Left hindlimb (tissue), 1 donor: ENCODE measurements around the gene NKX2-1.
"Not testable (repeated sequence)": the region's sequence is repeated elsewhere in the genome, so short reads cannot be mapped to it uniquely, and the experiment has no call there.

ENCODE experiments used
- DNase-seq: peaks from one replicate; pipeline ENCODE4 v3.0.0-alpha.2; 2018

Gene NKX2-1

DNA sequence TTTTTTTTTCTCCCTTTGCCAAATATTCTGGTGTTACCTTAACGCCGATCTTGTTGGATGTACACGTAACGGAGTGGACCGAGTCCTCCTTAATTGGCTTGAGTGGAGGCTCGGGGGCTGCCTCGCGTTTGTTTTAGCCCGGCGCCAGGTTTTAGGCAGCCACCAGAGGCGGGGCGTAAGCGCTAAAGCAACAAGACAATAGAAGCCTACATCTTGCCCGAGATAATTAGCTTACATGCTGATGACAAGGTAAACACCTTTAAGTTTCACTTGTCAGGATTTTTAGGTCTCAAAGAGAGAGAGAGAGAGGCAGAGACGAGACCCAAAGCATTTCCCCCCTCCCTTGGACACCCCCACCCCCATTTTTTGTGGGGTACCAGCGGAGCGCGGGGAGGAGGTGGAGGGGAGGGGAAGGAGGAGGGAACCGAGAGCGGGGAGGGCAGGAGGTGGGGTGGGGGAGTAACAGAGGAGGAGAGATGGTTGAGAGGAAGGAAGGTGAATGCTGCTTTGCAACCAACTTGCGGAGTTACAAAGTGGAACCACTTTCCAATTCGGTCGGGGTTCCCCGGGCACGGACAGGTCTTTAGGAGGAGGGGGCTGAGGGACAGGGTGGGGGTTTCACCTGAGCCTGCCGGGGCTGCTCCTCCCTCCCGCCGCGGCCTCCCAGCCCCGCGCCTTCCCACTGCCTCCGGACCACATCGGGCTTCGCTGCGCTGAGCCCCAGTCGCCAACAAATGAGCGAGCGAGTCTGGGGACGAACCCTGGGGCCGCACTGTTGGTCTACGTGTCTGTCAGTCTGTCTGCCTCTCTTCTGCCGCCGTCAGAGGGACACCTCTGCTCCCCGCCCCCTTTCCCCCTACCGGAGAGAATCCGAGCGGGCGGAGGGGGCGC is at the start of gene NKX2-1:
Gene NKX2-1, minus strand, starts transcription at position 802 of the 891 bp plus-strand sequence. Its CDS starts 103 bp downstream, at position 699.
- no peak for DNase-seq

DNA sequence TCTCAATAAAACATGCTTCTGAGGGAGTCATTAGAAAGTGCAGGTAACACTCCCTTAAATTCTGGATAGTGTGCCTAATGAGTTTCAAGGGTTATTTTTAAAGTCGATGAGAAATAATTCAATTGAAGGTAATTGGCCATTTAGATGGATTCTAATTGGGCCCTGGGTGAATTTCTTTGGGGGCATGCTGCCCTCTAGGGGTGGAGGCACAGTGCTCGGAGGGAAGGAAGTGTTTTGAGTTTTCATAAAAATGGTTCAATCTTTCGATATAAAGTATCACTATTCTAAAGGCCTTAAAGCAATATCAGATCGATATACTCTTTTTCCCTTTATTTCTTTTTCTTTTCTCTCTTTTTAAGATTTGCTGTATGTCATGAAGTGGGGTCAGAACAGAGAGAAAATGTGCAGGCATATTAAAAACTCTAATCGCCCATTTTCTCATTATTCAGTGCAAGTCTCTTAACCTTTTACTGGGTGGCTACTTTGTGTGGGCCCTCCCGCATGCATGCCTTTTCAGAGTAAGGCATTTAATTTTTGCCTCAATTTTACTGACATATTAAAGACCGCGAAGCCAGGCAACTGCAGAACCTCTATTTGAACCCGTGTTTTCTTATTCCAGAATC is 36.9 kb upstream of the NKX2-1 start:
- no peak for DNase-seq

DNA sequence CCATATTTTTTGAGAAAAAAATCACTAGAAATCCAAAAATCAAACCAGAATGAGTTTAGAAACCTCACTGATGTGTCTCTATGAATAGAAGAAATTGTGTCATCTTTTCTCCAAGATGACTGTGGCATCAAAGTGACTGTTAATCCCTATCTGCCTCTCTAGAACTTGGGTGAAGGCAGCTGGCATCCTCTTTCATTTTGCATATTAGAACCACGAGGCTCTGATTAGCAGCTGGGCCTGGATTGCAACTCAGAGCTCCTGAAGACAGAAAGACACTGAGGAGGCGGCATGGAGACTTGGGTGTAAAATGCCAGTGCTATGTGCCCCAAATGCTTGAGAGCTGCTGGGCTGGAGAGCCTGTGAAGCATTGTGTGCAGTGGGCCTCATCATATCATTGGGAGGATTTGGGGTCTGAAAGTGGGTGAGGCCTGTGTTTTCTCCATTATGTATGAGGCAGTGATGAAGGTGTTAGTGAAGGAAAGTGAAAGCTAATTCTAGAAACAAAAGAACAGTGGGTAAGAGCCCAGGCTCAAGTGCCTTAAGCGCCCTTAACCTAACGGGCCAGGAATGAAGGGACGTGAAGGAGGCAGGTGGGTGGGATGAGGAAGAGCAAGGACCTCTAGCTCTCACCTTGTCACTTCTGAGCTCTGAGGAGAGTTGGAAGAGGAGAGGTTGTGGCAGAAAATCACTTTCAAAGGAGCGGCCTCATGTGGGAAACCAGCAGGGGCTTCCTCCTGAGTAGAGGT is 36.1 kb upstream of the NKX2-1 start:
- DNase-seq: no peak

DNA sequence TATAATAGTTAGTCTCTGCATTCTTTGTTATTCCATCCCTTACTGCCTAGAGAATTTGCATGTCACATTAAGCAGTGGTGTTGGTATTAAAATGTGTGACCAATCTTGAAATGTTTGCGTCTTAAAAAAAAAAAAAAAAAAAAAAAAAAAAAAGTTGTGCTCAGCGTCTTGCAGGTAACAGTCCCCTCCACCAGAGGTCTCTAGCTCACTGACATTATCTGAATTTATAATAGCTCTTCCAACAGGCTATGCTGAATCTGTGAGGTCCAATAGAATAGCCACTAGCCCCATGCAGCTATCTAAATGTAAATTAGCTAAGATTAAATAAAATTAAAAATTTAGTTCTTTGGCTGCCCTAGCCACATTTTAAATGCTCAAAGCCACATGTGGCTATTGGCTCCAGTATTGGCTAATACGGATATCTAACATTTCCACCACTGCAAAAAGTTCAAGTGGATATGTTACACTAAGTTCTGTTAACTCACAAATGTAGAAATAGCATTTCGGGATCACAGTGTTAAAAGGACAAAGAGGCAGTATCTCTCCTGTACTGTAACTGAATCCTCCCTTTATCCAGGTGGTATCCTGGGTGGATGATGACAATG is 33.7 kb upstream of the NKX2-1 start:
- DNase-seq: no peak

DNA sequence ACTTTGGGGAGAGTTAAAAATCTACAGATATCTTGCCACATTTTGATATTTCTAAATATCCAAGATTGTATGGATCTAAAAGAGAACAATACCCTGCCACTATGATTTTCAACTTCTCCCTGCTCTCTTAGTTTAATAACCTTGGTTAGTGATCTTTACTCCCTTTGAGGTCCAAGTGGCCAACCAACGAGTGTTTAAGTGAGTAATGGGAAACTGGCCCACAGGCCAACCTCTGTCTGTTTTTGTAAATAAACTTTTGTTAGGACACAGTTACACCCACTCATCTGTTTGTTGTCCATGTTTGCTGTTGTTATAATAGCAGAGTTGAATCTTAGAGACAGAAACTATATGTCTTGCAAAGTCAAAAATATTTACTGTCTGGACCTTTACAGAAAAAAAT is 30.9 kb upstream of the NKX2-1 start:
- DNase-seq: no peak

DNA sequence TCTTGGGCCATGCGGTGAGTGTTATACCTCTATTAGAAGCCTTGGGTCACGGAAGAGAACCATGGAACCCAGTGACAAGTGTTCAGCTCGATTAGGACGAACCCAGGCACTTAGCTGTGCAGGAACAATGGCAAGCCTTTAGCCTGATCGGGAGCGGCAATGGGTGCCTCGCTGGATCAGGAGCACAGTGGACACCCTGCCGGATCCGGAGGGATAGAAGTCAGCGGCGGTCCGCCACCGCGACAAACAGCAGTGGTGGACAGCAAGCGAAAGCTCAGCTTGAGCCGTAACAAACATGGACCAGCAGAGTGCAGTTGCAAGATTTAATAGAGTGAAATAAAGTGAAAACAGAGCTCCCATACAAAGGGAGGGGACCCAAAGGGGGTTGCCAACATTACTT is 24.2 kb upstream of the NKX2-1 start:
- not testable (repeated sequence) for DNase-seq

DNA sequence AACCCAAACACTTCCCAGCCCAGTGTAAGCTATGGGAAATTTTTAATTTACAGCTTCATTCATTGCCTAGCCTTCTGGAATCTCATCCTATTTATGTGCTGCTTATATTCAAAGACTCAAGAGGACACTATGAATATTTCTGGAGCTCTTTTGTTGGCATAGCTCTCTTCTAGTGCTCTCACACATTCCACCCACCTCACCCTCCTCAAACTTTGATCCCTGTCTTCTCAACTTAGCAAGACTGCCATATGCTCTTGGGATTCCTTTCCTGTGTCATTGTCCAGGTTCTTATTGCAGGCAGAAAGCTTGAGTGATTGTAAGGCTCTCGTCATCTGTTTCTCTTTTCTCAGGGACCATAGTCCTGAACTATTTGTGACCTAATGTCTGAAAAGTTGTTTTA is 18.0 kb upstream of the NKX2-1 start:
- no peak for DNase-seq

DNA sequence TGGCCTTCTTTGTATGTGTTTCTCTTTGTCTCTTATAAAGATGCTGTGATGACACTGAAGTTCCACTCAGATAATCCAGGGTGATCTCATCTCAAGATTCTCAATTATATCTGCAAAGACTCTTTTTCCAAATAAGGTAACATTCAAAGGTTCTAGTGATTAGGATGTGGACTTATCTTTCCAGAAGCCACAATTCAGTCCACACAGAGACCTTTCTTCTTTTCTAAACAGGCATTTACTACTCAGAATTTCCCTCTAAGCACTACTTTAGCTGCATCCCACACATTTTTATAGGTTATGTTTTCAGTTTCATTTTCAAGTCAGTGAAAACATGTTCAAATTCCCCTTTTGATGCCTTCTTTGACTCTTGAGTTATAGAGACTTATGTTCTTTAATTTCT is 9.0 kb upstream of the NKX2-1 start:
- no peak for DNase-seq

DNA sequence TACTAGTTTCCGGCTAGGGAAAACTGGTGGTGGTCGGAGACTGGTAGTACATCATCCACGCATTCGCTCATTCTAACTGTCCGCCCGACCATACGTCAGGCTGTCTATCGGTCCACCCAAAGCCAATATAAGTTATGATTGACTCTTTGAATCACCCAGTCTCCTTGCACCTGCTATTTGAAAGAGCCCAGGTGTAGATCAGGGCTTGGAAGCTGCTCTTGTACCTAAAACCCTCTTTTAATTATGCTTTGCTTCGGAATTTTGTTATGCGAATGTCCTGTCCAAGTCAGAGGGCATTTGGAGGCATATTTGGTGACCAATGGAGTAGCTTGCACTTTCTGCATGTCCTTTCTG is 5.7 kb upstream of the NKX2-1 start:
- no peak for DNase-seq

DNA sequence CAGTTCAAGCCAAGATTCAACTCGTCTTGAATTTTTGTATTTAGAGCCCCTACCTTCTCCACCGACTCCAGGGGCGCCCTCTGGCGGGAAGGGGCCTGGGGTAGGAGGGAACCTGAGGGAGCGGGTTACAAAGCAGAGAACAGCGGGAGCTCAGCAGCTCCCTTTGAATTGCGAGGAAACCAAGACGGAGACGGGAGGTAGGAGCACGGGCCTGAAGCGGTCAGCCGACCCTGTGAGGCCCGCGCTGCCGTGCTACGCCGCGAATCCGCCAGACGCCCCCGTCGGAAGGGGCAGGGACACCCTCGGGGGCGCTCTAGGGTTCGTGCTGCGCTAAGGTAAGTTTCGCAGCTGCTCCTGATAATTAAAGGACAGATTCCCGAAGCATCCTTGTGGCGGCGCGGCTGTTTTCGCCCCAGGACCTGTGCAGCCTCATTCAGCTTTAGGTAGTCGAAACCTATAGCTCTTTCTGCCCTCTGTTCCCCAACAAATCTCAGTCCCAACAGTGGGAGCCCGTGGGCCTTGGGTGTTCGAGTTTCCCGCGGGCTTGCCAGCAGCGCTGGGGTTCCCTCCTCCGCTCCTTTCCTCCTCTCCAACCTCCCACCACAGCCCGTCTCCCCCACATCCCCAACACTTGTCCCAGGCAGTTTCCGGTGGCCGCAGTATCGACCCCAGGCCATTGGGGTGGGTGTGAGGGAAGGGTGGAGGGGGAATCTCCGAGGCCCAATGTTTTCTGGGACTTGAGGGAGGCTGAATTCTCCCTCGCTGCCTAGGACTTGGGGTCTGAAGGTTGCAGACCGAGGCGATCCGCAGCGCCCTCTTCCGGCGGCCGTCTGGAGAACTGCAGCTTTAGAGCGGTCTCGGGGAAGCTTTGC is 5.1 kb upstream of the NKX2-1 start:
- no peak for DNase-seq

DNA sequence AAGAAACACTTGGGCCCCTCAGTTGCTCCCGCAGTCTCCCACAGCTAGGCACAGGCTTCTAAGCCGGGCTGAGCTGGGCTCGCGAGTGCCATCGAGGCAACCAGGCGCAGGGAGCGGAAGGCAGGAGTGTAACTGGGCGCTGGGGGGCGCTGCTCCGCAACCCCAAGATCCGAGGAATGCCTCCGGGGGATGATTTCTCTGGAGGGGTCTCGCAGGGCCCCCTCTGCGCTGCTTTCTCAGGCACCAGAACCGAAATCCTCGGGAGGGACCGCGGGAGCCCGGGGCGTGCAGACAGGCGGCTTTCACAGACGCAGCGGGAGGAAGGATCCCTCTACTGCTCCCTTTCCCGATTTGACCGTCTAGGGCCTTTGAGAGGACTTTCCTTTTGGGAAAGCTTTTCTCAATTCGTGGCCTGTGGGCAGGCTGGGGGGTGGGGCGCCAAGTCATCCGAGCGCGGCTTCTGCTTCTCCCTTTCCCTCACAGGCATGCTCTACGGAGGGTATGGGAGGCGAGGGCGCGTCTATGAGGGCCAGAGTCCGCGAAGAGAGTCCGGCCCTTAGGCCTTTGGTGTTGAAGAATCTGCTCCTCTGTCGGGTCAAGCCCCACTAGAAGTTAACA is 4.3 kb upstream of the NKX2-1 start:
- DNase-seq: no peak

DNA sequence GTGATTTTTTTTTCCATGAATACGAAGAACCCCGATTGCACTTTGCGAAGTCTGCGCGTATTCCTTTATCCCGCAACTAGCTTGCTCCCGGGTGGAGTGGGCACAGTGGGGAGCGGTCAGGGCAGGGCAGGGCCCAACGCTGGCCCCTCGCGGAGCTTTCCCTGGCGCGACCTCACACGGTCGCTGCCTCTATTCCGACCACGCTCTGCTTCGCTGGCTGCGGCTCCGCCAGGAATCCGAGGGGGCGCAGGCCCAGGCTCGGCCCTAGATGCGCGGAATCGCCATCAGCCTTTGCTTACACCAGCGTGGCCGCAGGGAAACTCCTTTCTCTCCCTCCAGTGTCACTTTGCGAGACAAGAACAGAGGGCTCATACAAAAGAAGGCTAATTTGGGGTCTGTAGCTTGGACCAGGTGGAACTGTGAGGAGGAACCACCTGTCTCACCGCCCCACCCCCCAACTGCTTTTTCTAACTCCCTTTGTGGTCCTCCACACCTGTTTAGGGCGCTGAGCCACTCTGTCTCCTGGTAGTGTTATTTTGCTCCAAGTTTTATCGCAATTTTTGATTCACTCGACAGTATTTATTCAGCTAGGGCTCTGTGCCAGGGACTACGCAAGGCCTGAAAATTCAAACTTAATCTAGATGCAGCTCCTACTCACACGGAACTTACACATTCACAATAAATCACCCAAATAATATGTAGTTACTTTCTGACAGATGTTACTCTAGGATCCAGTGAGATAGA is 3.1 kb upstream of the NKX2-1 start:
- DNase-seq: no peak

DNA sequence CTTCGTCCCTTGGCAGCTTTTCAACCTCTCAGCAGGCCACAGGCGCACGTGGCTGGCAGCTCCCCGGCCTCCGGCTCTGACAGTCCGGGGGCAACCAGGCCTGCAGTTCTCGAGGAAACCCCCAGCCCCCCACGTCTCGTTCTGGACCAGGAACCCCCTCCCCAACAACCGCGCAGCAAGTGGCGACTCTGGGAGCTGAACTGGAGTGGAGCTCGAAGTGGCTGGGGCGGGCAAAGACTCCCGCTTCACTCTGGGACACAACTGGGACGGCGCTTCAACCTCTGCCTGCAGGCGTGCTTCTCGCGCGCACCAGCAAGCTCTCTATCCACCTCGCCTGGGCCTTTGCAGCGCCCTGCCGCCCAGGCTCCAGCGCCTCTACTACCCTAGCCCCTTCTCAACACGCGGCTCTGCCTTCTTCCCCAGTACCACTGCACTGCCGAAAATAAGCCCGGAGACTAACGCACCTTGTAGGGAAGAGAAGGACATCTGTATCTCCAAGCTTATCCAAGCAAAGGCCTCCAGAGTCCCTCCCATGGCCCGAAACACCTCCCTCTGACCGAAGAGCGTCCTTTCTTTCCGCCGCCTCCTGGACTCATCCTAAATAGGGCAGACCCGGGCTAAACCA is 2.4 kb upstream of the NKX2-1 start:
- DNase-seq: no peak

DNA sequence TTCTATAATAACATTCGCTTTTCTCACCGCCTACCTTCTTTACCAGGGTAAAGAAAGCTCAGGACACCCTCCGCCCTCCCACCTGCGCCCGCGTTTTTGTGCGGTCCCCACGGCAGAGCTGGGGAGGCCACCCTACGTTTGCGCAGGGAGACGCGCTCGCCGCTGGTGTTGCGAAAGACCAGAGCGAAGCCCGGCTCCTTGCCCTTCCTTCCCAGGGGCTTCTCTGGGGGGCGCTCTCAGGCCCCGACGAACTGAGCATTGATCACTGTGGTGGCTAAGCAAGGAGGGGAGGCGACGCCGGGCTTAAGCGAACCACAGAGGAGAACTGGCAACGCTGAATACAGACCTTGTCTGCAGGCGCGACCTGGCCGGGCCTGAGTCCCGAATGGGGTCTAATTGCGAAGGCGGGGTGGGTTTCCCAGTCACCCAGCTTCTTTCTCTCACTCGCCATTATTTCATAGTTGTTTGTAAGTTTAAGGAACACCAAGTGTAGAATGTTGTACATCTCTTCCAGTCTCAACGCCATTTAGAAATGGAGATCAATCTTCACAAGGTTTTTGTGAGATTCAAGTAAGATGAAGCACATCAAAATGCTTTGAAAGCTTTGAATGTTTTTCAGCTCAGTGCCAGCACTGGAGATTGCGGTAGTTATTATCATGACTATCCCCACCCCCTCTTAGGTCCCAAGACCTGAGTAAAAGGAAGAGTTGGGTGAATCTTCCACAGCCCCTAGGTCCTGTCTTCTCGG is 1.7 kb upstream of the NKX2-1 start:
- no peak for DNase-seq

DNA sequence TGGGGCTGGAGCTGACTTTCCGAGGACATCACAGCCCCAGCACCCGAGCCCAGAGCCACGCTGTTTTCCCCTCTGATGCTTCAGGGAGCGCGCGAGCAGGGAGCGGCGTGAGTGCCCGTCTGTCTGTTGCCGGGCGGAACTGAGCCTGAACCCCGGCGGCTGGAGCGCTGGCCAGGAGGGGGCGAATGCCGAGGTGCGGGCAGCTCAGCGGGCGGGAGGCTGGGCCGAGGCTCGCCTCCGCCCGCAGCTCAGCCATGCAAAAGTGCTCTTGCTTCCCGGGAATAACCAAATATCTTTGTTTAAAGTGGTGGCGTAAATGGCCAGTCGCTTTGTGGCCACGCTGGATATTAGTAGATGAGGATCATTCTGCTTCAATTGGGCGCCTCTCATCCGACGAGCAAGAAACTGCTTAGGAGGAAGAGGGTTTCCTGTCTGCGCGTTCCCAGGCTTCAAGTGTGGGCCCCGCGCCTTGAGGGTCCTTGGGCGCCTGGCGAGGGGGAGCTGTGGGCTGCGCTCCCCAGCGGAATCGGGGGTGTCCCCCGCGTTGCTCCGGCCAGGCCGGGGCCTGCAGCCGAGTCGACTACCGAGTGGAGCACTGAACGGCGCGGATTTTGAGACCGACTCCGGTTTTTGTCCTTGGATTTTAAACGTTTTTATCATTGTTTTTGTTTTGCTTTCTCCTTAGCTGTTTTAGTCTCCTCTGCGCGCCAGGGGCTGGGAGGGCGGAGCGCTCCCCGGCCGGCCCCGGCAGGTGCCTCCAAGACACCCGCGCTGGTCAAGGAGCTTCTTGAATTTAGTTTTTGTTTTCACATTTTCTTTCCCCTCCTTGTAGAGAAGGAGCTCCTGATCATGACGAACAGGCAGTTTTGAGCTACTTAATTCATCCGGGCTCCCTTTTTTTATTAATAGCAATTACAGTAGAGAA is 831 bp upstream of the NKX2-1 start:
- no peak for DNase-seq

DNA sequence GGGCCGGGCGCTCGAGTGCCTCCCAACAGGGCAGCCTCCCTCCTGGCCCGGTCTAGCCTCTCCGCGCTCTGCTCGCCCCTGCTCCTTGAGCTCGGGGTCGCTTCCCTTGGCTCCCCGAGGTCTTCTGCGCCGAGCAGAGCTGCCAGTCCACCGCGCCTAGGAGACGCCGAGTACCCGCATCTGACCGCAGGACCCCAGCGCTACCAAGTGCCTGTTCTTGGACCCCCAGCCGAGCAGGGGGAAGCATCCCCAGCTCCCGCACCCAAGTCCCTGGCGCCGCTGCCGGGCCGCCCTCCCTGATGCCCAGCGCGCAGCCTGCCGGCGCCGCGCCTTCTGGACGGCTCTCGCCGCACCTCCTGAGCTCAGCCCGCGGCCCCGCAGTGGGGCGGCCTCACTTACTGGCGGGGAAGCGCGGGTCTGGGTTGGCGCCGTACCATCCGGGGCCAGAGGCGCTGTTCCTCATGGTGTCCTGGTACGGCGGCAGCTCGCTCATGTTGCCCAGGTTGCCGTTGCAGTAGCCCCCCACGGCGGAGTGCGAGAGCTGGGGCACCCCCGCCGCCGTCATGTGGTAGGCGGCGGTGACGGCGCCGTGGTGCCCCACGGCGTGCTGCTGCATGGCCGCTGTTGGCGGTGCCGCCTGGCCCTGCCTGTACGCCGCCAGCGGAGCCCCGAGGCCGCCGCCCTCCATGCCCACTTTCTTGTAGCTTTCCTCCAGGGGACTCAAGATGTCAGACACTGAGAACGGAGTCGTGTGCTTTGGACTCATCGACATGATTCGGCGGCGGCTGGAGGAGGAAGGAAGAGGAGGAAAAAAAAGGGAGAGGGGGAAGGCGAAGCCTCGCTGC is 1.2 kb downstream of the NKX2-1 start:
- DNase-seq: no peak

DNA sequence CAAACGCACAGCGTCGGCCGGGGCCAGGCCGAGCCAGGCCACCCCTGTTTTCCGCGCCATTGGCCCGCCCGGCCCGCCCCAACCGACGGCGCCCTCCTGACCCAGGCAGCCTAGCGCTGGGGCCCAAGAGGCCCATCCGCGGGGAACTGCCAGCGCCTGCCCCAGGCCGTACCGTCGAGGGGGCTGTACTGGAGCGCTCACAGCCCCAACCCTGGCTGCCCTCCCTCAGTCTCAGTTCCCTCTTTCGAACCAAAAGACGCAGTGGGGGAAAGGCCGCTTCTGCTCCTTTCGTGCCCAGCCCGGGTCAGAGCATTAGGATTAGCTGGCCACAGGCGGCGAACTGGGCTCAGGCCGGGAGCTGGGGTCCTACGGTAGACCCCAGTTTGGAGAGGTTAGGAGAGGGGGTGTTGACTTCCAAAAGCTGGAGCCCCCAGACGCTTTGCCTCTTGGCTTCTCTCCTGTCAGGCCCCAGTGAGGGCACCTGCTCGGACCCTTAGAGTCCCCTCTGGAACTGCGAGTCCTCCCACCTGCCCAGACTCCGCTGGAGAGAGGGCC is 1.9 kb downstream of the NKX2-1 start:
- DNase-seq: no peak
